Lung (tissue), 12 donors: Measurements from ENCODE around the gene TIMP3. TPM values are rescaled to one million over a fixed set of nuclear protein-coding genes. Genes with fewer than 3 reads are reported as not detected.

Experiments used
- ATAC-seq: fragments of 200-7000 bp; cut with Tn5 transposase; one replicate; pipeline ENCODE4 v1.9.1; 2020; ENCODE audit warnings: moderate number of reproducible peaks; ENCODE audit not compliant: insufficient read depth, low FRiP score
- DNase-seq, 3 donors: peaks; one replicate each; pipeline ENCODE4 v3.0.0-alpha.2; 2013 to 2017
- H3K27ac ChIP-seq, 2 donors: one replicate each; pipeline ENCODE4 v1.5.1; 2013; ENCODE audit warnings: mild to moderate bottlenecking in 2 of 2, moderate library complexity in 2 of 2, control low read depth in 1 of 2, inconsistent platforms in 1 of 2, low read depth in 1 of 2, low read length in 1 of 2
- H3K27me3 ChIP-seq, 3 donors: one replicate each; pipeline ENCODE4 v1.5.1; 2013; ENCODE audit warnings: low read length in 2 of 3; ENCODE audit not compliant: control insufficient read depth in 3 of 3, insufficient read depth in 3 of 3
- H3K36me3 ChIP-seq, 4 donors: one replicate each; pipeline ENCODE4 v1.5.1; 2013; ENCODE audit warnings: low read length in 4 of 4, mild to moderate bottlenecking in 1 of 4, moderate library complexity in 1 of 4; ENCODE audit not compliant: control insufficient read depth in 4 of 4, insufficient read depth in 4 of 4
- H3K4me1 ChIP-seq, 5 donors: one replicate each; pipeline ENCODE4 v1.5.1; 2013; ENCODE audit warnings: low read length in 5 of 5, mild to moderate bottlenecking in 2 of 5, moderate library complexity in 1 of 5; ENCODE audit not compliant: control insufficient read depth in 5 of 5, insufficient read depth in 5 of 5
- H3K4me3 ChIP-seq: one replicate; pipeline ENCODE4 v1.5.1; 2013; ENCODE audit warnings: mild to moderate bottlenecking, control low read depth, moderate library complexity
- H3K9ac ChIP-seq, 2 donors: one replicate each; pipeline ENCODE4 v1.5.1; 2013; ENCODE audit warnings: low read length in 2 of 2, control low read depth in 1 of 2; ENCODE audit not compliant: insufficient read depth in 1 of 2
- H3K9me3 ChIP-seq, 4 donors: one replicate each; pipeline ENCODE4 v1.5.1; 2013; ENCODE audit warnings: low read length in 3 of 4, mild to moderate bottlenecking in 1 of 4, moderate library complexity in 1 of 4; ENCODE audit not compliant: control insufficient read depth in 4 of 4, insufficient read depth in 3 of 4
- WGBS, 2 donors: extraction: QIAGEN DNeasy Blood & Tissue Kit; methylation state at CpG; one replicate each; pipeline ENCODE4 v1.1.7; 2013; 5-methylcytosine and 5-hydroxymethylcytosine counted together
- polyA plus RNA-seq, 2 donors: library from polyadenylated mRNA; stranded (reverse); fragments of 200-250 nt; gene quantifications; one replicate each; pipeline ENCODE4 v1.2.1, GENCODE V29; 2013
- total RNA-seq, 2 donors: library from RNA; depleted of rRNA in 1 of 2; stranded (reverse); fragments of >200 nt in 1 of 2; gene quantifications; one replicate each; pipeline ENCODE4 v1.2.1, GENCODE V29; 2014 to 2021
- TF ChIP-seq, protein P1 (sequence below): IDR thresholded peaks from 2 replicates; pipeline ENCODE4 v1.5.1; 2012; ENCODE audit warnings: mild to moderate bottlenecking; ENCODE audit errors: control extremely low read depth, extremely low read depth
- donor health status: control.
- donor health status: control.
- donor health status: Bipolar disorder and iron deficiency.
- donor health status: healthy.
- donor health status: DM: yes; HTN: yes; CAD: no.

The TIMP3 gene
- total and polyA plus RNA-seq, 4 donors = 129 to 547 (median 239) TPM

DNA sequence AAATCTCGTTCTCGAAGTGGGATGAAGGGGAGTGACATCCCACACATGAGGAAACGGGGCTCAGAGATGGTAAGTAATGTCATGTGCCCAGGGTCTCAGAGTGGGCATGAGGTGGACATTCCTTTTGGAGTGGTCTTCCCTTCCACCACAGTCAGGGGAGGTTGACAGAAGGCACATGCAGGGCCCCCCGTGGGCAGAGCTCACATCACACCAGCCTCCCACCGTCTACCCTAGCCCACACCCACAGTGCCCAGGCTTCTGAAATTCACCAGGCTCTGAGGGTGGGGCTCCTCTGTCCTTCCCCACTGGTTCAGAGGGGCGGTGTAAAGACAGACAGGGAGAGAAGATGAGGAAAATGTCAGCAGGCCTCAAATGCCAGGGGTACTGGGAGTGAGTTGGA lies 41.1 kb upstream of the TIMP3 start:
- WGBS, 2 donors = 87 to 92% methylated on average over 6 of the region's 6 CpGs

DNA sequence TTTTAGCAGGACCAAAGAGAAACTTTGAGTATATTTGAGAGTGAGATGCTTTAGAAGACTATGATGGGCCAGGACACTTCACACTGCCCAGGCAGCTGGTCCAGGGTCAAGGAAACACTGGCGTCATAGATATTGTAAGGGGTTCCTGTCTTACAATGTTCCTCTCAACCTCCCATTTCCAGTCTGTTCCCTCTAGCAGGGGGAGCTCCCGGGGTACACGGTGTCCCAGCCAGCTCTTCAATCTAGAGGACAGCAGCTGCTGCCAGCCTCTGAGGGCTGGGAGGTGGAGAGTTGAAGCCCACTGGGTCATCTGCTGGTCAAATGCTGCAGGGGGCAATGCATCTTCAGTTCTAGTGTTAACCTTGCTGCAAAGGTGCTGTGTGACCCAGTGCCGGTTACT lies 40.7 kb upstream of the TIMP3 start:
- DNase-seq (no peak), ATAC-seq (peak; percentile 35)
- peaks cover 0 to 26% (median 18%) of the 10 kb centered on the region in 5 donors for H3K4me1 ChIP-seq
- no peak overlapping the region for H3K9ac ChIP-seq
- peak overlapping the region; percentile 58 to 80 for H3K27ac ChIP-seq
- H3K4me3 ChIP-seq = no peak overlapping the region
- no peaks in the 10 kb centered on the region for H3K27me3 ChIP-seq
- WGBS, 2 donors = 36 to 37% methylated on average over 4 of the region's 4 CpGs
- TF ChIP-seq, protein P1, sequence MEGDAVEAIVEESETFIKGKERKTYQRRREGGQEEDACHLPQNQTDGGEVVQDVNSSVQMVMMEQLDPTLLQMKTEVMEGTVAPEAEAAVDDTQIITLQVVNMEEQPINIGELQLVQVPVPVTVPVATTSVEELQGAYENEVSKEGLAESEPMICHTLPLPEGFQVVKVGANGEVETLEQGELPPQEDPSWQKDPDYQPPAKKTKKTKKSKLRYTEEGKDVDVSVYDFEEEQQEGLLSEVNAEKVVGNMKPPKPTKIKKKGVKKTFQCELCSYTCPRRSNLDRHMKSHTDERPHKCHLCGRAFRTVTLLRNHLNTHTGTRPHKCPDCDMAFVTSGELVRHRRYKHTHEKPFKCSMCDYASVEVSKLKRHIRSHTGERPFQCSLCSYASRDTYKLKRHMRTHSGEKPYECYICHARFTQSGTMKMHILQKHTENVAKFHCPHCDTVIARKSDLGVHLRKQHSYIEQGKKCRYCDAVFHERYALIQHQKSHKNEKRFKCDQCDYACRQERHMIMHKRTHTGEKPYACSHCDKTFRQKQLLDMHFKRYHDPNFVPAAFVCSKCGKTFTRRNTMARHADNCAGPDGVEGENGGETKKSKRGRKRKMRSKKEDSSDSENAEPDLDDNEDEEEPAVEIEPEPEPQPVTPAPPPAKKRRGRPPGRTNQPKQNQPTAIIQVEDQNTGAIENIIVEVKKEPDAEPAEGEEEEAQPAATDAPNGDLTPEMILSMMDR = no peak
- no peaks in the 10 kb centered on the region for H3K36me3 ChIP-seq
- no peaks in the 10 kb centered on the region for H3K9me3 ChIP-seq

More for the DNA sequence above, 41.1 kb upstream of the TIMP3 start:
- H3K4me1 ChIP-seq = peaks cover 0 to 25% (median 18%) of the 10 kb centered on the region in 5 donors
- no peaks in the 10 kb centered on the region for H3K27me3 ChIP-seq
- ATAC-seq = no peak
- TF ChIP-seq, protein P1 = no peak
- no peak overlapping the region for H3K4me3 ChIP-seq
- DNase-seq = no peak
- no peaks in the 10 kb centered on the region for H3K9me3 ChIP-seq
- H3K36me3 ChIP-seq = no peaks in the 10 kb centered on the region
- H3K9ac ChIP-seq = no peak overlapping the region
- peak overlapping the region; percentile 58 to 80 for H3K27ac ChIP-seq

DNA sequence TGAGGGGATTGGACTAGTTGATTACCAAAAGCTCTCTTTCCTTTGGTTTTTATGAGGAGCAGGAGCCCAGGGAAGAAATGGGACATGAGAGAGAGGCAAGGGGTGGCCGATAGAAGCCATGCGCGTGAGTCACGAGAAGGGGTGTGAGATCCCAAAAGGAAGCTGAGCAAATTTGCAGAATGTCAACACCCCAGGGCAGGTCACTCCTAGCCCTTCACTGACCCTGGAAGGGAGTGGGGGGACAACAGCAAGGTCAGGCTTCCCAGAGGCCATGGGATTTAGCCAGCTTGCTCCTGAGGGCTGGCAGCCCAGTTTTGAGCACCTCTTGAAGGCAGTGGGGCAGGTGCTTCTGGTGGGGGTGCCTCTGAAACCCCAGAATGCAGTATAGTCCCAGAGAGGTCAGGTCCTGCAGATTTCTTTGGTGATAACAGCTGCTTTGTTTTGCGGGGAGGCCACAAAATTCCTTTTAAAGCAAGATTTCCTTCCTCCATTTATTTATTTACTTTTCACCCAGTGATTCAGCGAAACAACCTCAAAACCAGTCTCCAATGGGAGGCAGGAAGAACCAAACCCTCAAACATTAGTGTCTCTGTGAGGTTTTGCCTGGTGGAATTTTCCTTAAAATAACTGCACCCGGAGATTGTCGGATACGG lies 40.1 kb upstream of the TIMP3 start:
- WGBS, 2 donors = 38 to 41% methylated on average over 9 of the region's 9 CpGs
- TF ChIP-seq, protein P1 = no peak
- Histone ChIP-seq H3K9ac (no peak overlapping the region), H3K4me1 (peaks cover 0 to 26% (median 18%) of the 10 kb centered on the region in 5 donors), H3K9me3 (no peaks in the 10 kb centered on the region), H3K27me3 (no peaks in the 10 kb centered on the region), H3K36me3 (no peaks in the 10 kb centered on the region), H3K4me3 (no peak overlapping the region), H3K27ac (peak overlapping the region; percentile 68 to 80)
- DNase-seq (no peak), ATAC-seq (peak; percentile 21)
